RKO (cell line): Measurements from ENCODE around the gene CBARP.

Experiments
- DNase-seq: peaks from one replicate; pipeline ENCODE4 v3.0.0-alpha.2; 2016; ENCODE audit warnings: low spot score

The CBARP gene

GRCh38 chr19:1237754-1238368 is at the start of gene CBARP:
Gene CBARP, minus strand, starts transcription at chr19:1238005. Its CDS starts 1,905 bp downstream, at chr19:1236100.
- peak; percentile 57 for DNase-seq

GRCh38 chr19:1286487-1287353 is 48.9 kb upstream of the CBARP start:
- no peak for DNase-seq

GRCh38 chr19:1285737-1286360 is 48.0 kb upstream of the CBARP start, which contains the start of gene EFNA2:
Gene EFNA2, plus strand, starts transcription at chr19:1285873. Its CDS starts 296 bp downstream, at chr19:1286169.
- no peak for DNase-seq

GRCh38 chr19:1284979-1285736 is 47.4 kb upstream of the CBARP start:
- no peak for DNase-seq

- DNase-seq = no peak
Observed at GRCh38 chr19:1284293-1284978, 46.6 kb upstream of the CBARP start.

- DNase-seq = no peak
Observed at GRCh38 chr19:1283917-1284292, 46.1 kb upstream of the CBARP start.

GRCh38 chr19:1283207-1283916 is 45.6 kb upstream of the CBARP start:
- DNase-seq = no peak

GRCh38 chr19:1282588-1283206 is 44.9 kb upstream of the CBARP start:
- DNase-seq = no peak

- no peak for DNase-seq
Observed at GRCh38 chr19:1281569-1282287, 43.9 kb upstream of the CBARP start.

GRCh38 chr19:1280636-1281568 is 43.1 kb upstream of the CBARP start:
- DNase-seq = no peak

GRCh38 chr19:1279782-1280341 is 42.1 kb upstream of the CBARP start:
- DNase-seq = peak; percentile 83

- no peak for DNase-seq
Observed at GRCh38 chr19:1278713-1279660, 41.2 kb upstream of the CBARP start.

GRCh38 chr19:1278074-1278473 is 40.3 kb upstream of the CBARP start:
- DNase-seq = no peak

GRCh38 chr19:1277061-1277460 is 39.3 kb upstream of the CBARP start:
- DNase-seq = no peak

GRCh38 chr19:1276628-1277022 is 38.8 kb upstream of the CBARP start:
- DNase-seq = no peak

GRCh38 chr19:1275976-1276627 is 38.3 kb upstream of the CBARP start:
- no peak for DNase-seq
